ENCODE data around the gene MBNL1.
"Not testable (repeated sequence)": the region's sequence is repeated elsewhere in the genome, so short reads cannot be mapped to it uniquely, and the experiment has no call there.

The MBNL1 gene

DNA sequence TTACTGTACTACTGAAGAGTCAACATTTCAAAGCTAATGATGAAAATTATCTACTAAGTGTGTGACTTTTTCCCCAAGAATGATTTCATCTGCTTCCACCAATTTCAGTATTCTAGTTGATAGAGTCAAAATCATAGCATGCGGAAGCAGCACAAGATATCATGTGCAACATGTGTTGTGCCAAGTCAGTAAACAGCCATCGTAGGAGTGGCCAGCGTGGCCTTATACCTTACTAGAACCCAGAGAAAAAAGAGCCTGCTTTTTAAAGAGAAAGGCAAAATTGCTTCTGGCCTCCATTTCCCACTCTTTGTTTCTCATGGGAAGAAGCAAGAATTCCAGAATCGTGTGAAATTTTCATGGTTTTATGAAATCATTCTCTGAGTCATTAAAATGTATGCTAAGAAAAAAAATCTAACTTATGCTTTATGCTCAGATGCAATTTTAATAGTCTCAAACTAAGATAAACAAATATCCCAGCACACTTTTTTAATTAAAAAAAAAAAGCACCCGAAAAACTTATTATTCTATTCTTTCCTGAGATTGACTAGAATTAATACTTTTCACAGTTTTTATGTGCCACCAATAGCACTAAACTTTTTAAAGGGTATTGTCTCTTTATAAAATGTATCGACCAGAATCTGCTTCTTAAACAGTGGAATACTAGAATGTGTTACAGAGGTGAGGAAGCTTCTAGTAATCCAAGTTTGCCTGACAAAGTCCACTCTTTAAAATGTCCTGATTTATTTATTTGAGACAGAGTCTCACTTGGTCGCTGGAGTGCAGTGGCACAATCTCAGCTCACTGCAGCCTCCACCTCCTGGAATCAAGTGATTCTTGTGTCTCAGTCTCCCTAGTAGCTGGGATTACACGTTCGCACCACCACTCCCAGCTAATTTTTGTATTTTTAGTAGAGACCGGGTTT lies 87.3 kb downstream of the MBNL1 start:
- DNase-seq, result no peak

DNA sequence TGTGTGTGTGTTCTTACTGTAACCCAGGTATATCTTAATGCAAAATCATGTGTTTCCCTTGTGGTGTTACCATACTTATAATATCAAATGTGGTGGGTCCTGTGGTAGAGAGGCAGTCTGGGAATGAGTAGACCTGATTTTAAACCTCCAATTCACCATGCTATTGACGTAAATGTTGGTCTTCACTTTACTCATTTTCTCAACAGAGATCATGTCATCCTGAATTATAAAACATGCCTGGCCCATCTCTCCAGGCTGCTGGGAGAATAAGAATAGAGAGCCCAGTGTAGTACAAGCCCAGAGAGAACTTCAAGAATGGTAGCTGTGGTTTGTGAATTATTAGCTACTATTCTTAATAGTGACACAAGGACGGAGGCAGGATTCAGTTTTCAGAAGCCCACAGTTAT lies 88.1 kb downstream of the MBNL1 start:
- no peak for DNase-seq

GRCh38 chr3:152357587-152357986 lies 88.9 kb downstream of the MBNL1 start:
- DNase-seq, result no peak

GRCh38 chr3:152359385-152360248 lies 90.9 kb downstream of the MBNL1 start:
- DNase-seq, result no peak

DNA sequence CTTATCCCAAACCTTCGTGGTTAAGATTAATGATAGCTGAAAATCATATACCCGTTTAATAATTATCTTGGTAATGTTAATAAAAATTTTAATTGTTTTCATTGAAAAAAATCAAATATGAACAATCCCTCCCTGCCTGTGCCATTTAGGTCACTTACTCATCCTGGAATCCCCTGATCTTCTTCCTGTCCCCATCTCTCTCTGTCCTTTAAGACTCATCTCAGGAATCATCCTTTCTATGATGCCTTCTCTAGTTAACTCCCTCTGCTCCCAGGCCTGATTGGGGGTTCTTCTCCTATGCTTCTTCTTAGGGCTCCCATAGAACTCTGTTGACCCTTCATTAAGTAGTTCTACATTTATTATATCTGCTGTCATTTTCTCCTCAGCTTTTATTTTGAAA lies 91.6 kb downstream of the MBNL1 start:
- DNase-seq, result no peak

DNA sequence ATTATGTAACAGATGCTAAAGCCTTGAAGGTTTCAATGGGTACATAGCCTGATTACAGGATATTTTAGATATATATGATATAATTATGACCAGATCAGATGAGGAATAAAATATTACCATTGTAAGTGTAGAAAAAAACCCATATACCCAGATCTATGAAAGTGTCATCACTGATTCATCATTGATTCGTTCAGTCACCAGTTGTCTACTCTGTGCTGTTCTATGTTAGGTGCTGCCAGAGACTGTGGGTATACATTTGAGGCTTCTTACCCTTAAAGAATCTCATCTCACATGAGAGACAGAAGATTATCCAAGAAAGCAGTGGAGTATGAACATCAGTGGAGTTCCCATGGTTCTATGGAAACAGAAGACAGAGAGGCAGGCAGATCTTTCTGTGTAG lies 92.2 kb downstream of the MBNL1 start:
- DNase-seq, result no peak

GRCh38 chr3:152362086-152362485 lies 93.4 kb downstream of the MBNL1 start:
- no peak for DNase-seq

DNA sequence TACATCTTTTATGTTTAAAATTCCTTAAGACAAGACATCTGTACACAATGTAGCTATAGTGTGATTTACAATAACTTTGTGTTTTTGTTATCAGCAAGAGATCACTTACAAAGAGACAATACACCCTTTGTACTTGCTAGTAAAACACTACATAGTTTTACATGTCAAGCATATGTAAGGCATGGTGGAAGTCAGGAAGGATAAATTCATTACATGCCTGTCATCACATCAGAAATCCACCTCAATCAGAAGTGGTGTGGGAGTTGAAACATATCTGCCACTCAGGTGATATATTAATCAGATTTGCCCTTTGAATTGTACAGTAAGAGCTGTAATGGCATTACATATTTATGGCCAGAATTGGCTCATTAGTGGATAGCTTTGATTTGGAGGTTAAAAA lies 95.5 kb downstream of the MBNL1 start:
- no peak for DNase-seq

DNA sequence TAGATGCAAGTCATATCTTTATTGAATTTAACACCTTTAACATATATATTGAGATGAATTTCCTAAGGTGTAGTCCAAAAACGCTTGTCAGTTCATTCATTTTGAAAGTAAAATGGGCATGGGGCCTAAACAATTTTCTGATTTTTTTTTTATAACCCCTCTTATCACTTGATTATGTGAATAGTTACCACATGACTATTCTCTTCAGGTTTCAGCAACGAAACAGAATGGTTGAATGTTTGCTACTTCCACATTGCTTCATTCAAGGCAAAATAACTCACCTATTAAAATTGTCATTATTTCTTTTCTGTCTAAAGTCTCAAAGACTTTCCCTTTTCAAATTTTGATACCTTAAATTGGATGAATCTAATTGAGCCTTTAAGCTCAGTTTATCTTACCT lies 96.4 kb downstream of the MBNL1 start:
- DNase-seq, result no peak

GRCh38 chr3:152365766-152366593 lies 97.3 kb downstream of the MBNL1 start:
- no peak for DNase-seq

DNA sequence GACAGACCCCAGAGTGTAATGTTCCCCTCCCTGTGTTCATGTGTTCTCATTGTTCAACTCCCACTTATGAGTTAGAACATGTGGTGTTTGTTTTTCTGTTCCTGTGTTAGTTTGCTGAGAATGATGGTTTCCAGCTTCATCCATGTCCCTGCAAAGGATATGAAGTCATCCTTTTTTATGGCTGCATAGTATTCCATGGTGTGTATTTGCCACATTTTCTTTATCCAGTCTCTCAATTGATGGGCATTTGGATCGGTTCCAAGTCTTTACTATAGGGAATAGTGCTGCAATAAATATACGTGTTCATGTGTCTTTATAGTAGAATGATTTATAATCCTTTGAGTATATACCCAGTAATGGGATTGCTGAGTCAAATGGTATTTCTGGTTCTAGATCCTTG lies 98.5 kb downstream of the MBNL1 start:
- not testable (repeated sequence) for DNase-seq

GRCh38 chr3:152372633-152373032 lies 103.9 kb downstream of the MBNL1 start:
- not testable (repeated sequence) for DNase-seq

- no peak for DNase-seq
Observed at GRCh38 chr3:152373379-152373778, 104.7 kb downstream of the MBNL1 start.

DNA sequence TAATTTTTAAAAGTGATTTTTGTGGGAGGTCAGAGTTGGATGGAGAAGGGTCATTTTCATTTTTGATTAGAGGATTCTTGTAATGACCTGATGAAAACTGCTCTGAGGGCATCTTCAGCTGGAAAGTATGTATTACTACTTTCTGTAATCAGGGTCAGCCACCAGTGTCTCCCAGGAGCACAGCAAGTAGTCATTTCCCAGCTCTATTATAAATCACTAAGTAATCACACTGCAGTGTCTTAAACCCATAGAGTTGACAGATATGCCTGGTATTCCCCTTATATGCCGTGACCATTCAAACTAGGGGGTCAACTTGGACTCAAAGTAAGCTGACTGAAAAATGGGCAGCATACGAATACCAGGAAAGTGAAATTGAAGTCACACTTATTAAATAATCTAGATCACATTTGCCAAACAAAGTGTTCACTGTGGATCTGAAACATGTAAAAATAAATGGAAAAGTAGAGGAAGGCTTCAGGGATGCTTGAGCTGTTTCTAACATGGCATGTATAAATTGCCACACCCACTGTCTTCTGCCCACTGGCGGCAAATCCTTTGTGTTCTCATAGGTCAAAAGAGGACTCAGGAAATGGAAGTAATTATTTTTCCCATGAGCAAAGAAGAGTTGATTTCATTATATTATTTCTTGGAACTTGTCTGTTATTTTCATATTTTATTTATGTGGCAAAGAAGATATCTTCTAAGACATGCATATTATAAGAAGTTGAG lies 105.7 kb downstream of the MBNL1 start:
- DNase-seq, result no peak

GRCh38 chr3:152375546-152375945 lies 106.8 kb downstream of the MBNL1 start:
- DNase-seq, result no peak

DNA sequence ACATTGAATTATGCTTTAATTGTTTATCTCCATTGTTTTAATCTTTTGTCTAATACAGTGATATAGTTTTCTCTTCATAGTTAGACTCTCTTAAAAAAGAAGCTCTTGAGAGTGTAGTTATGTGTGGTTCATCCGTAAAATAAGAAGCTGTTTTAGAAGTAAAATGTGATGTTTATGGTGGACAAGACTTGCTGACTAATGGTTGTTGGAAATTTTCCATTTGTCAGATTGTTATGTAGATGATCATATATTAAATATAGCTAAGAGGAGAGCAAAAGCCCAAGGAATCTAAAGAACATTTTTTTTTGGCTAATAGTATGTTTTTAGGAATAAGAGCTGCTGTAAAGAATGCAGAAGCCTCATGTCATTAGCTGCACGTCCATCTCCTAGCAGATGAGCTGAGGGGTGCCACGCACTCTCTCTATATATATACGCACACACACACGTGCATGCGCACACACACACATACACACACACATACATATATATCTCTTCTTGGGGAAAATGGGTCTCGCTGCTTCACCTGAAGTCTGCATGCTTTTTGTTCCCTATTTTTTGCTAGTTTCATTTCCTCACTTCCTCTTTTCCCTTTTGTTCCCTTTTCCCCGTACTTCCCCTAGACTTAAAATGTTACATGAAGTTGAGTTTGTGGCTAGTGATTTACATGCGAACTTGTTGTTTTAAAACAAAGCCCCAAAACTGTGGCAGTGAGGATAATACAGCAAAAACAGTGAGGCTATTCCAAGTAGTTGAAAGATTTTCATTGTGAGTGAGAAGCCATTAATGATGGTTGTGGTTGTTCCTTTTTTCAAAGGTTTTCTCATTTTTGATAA lies 107.8 kb downstream of the MBNL1 start:
- no peak for DNase-seq

DNA sequence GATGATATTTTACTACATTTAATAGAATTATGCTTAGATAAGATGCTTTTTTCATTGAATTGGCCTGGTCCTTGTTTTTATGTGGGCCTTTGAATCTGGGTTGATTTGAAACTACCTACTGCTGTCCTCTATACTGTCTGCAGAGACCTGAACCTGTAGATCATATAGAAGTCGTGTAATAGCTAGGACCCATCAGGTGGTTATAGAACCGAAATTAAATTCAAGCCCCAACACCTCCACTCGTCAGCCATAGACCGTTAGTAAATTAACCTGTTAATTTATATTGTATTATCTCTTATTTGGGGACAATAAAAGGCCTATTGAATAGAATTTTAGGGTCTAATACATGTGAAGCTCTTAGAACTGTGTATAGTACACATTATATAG lies 108.4 kb downstream of the MBNL1 start:
- no peak for DNase-seq

GRCh38 chr3:152379415-152380042 lies 110.8 kb downstream of the MBNL1 start:
- DNase-seq, result no peak

- no peak for DNase-seq
Observed at GRCh38 chr3:152380043-152380442, 111.3 kb downstream of the MBNL1 start.

GRCh38 chr3:152381881-152382295 lies 113.2 kb downstream of the MBNL1 start:
- DNase-seq, result no peak
